ENCODE measurements around the gene CMSS1.

Gene CMSS1

DNA sequence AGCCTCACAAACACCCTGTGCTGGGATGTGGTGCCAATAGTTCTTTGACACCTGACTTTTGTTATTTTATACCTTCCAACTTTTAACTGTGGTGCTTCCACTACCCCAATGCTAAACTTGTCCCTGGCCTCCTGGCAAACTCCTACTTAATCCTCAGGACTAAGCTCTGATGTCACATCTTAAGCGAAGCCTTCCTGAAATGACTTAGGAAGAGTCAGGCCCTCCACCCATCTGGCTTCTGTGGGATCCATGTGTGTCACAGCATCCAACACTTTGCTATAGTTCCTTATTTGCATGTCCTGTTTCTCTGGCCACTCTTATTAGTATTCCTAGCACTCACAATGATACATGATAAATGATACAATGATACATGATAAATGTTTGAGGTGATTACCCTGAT lies 163.5 kb downstream of the CMSS1 start:
- H3K9me3 ChIP-seq (ENCODE audit: control insufficient read depth, low read length) = no peaks in the 10 kb centered on the region
- no peaks in the 10 kb centered on the region for H3K27me3 ChIP-seq (ENCODE audit: control insufficient read depth, insufficient read depth, low read length)
- H3K4me1 ChIP-seq (ENCODE audit: control insufficient read depth, insufficient read depth, low read length) = no peaks in the 10 kb centered on the region
- no peaks in the 10 kb centered on the region for H3K36me3 ChIP-seq (ENCODE audit: control insufficient read depth, insufficient read depth, low read length)
- no peak overlapping the region for H3K9ac ChIP-seq (ENCODE audit: low read length)
- H3K4me3 ChIP-seq (ENCODE audit: low read length) = no peak overlapping the region

DNA sequence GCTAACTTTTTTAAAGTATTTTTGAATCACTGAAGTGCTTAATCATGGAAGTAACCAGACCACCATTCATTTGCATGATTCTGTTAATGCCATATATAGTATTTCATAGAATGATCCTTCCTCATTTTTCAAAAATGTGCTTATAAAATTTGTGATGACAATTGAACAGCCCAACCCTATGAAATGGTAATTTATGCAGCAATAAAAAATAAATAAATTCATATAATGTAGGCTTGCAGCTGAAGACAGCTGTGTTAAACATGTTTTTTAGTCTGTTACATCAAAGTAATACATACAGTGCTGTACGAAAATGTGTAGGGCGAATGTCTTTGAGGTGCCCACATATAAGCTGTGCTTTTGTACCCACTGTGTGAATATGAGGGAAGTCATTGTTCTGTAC lies 165.0 kb downstream of the CMSS1 start:
- Histone ChIP-seq H3K4me1 (ENCODE audit: control insufficient read depth, insufficient read depth, low read length) (no peaks in the 10 kb centered on the region), H3K9me3 (ENCODE audit: control insufficient read depth, low read length) (no peaks in the 10 kb centered on the region), H3K4me3 (ENCODE audit: low read length) (no peak overlapping the region), H3K9ac (ENCODE audit: low read length) (no peak overlapping the region), H3K27me3 (ENCODE audit: control insufficient read depth, insufficient read depth, low read length) (no peaks in the 10 kb centered on the region), H3K36me3 (ENCODE audit: control insufficient read depth, insufficient read depth, low read length) (no peaks in the 10 kb centered on the region)

DNA sequence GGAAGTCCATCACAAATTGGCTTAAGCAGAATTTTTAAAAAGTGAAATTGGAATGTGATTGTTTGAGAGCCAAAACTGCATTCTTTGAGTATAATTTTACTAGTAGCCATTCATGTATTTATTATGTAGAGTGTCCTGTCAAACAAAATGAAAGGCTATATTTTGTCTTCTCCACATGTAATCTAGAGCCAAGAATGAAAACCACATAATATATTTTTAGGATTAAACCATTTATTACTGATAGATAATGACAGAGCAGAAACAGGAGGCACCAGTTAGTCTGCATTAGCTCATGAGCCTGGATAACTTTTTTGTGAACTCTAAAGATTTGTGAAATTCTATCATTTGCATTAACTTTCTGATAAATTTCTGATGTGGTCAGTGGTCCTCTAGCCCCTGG lies 166.5 kb downstream of the CMSS1 start:
- H3K27me3 ChIP-seq (ENCODE audit: control insufficient read depth, insufficient read depth, low read length) = no peaks in the 10 kb centered on the region
- H3K9ac ChIP-seq (ENCODE audit: low read length) = no peak overlapping the region
- no peaks in the 10 kb centered on the region for H3K4me1 ChIP-seq (ENCODE audit: control insufficient read depth, insufficient read depth, low read length)
- H3K36me3 ChIP-seq (ENCODE audit: control insufficient read depth, insufficient read depth, low read length) = no peaks in the 10 kb centered on the region
- H3K9me3 ChIP-seq (ENCODE audit: control insufficient read depth, low read length) = no peaks in the 10 kb centered on the region
- H3K4me3 ChIP-seq (ENCODE audit: low read length) = no peak overlapping the region

DNA sequence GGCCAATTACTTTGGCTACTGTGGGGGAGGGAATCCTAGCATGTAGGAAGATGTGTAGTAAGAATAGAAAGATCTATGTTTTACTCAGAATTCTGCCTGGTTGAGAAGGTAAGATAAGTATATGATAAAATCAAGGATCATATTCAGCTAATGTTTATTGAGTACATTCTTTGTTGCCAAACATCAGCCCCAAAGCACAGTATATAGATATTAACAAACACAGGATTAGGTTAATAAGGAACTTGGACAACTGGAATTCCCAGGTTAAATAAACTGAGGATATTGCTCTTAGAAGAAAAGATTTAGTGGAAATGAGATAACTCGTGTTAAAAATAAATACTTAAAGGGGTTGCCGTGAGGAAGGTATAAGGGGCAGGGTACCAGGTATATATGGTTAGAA lies 167.0 kb downstream of the CMSS1 start:
- no peak overlapping the region for H3K9ac ChIP-seq (ENCODE audit: low read length)
- no peaks in the 10 kb centered on the region for H3K9me3 ChIP-seq (ENCODE audit: control insufficient read depth, low read length)
- H3K27me3 ChIP-seq (ENCODE audit: control insufficient read depth, insufficient read depth, low read length) = no peaks in the 10 kb centered on the region
- no peaks in the 10 kb centered on the region for H3K36me3 ChIP-seq (ENCODE audit: control insufficient read depth, insufficient read depth, low read length)
- H3K4me1 ChIP-seq (ENCODE audit: control insufficient read depth, insufficient read depth, low read length) = no peaks in the 10 kb centered on the region
- no peak overlapping the region for H3K4me3 ChIP-seq (ENCODE audit: low read length)

DNA sequence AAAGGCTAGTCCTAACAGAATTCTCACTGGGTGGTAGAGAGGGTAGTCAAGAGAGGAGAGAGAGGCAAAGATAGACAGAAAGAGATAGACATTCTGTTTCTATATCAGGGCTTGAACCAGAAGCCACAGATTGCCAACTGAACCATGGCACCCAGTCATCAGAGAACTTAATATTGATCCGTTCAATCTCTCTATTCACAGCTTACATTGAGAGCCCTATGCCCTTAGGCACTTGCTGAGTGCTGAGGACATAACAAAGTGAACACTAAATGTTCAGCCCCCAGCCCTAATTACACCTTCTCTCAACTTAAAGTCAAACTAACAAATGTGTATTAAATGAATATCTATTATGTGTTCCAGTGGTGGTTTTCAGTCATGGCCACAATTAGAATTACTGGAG lies 172.5 kb downstream of the CMSS1 start:
- H3K4me1 ChIP-seq (ENCODE audit: control insufficient read depth, insufficient read depth, low read length) = no peaks in the 10 kb centered on the region
- H3K9me3 ChIP-seq (ENCODE audit: control insufficient read depth, low read length) = no peaks in the 10 kb centered on the region
- H3K27me3 ChIP-seq (ENCODE audit: control insufficient read depth, insufficient read depth, low read length) = no peaks in the 10 kb centered on the region
- H3K36me3 ChIP-seq (ENCODE audit: control insufficient read depth, insufficient read depth, low read length) = no peaks in the 10 kb centered on the region
- H3K4me3 ChIP-seq (ENCODE audit: low read length) = no peak overlapping the region
- H3K9ac ChIP-seq (ENCODE audit: low read length) = no peak overlapping the region

DNA sequence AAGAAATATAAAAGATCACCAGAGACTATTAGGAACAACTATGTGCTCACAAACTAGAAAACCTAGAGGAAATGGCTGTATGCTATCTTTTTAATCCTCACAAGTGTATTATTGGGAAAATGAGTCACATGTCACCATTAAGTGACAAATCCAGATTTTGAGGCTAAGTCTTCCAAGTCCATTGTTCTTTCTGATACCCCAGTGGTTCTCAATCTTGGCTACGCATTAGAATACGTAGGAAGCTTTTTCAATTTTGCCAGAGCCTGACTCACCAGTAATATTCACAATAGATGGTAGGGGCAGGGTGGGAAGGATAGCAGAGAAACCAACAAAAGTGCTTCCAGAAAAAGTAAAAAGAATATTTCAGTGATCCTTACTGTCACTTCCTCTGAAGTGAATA lies 179.6 kb downstream of the CMSS1 start:
- H3K9ac ChIP-seq (ENCODE audit: low read length) = no peak overlapping the region
- H3K4me3 ChIP-seq (ENCODE audit: low read length) = no peak overlapping the region
- H3K36me3 ChIP-seq (ENCODE audit: control insufficient read depth, insufficient read depth, low read length) = no peaks in the 10 kb centered on the region
- H3K27me3 ChIP-seq (ENCODE audit: control insufficient read depth, insufficient read depth, low read length) = no peaks in the 10 kb centered on the region
- H3K9me3 ChIP-seq (ENCODE audit: control insufficient read depth, low read length) = no peaks in the 10 kb centered on the region
- H3K4me1 ChIP-seq (ENCODE audit: control insufficient read depth, insufficient read depth, low read length) = peaks cover 4% of the 10 kb centered on the region

DNA sequence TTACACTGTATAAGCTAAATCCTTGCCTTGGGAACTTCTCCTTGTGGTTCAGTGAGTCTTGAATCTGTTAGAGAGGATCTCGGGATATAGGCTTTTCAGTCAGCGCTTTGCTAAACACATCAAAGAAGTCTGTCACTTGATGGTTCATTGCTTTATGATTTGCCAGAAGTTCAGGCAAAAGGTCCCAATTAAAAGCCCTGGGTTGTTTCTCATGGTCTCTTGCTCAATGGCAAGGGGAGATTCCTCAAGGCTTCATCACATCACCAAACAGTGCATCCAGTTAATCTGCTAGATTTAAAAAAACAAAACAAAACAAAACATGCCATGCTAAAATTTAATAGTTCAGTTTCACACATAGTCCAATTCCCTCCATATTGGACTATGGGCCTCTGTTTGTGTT lies 181.9 kb downstream of the CMSS1 start:
- H3K4me3 ChIP-seq (ENCODE audit: low read length) = no peak overlapping the region
- no peaks in the 10 kb centered on the region for H3K9me3 ChIP-seq (ENCODE audit: control insufficient read depth, low read length)
- no peaks in the 10 kb centered on the region for H3K27me3 ChIP-seq (ENCODE audit: control insufficient read depth, insufficient read depth, low read length)
- H3K36me3 ChIP-seq (ENCODE audit: control insufficient read depth, insufficient read depth, low read length) = no peaks in the 10 kb centered on the region
- peaks cover 19% of the 10 kb centered on the region for H3K4me1 ChIP-seq (ENCODE audit: control insufficient read depth, insufficient read depth, low read length)
- no peak overlapping the region for H3K9ac ChIP-seq (ENCODE audit: low read length)

DNA sequence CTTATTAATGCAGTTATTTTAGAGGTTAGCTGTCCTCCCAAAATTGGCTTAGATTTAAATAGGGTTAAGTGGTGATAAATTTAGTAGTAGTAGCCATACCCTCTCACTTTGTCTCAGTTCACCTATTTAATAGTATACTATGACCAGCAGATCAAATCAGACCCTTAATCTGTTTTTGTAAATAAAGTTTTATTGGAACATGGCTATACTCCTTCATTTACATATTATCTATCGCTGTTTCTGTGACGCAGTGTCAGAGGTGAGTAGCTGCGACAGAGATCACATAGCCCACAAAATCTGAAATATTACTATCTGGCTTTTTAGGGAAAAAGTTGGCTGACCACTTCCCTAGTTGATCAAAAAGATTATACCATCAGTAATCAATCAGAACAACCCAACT lies 183.4 kb downstream of the CMSS1 start:
- Histone ChIP-seq H3K27me3 (ENCODE audit: control insufficient read depth, insufficient read depth, low read length) (no peaks in the 10 kb centered on the region), H3K4me3 (ENCODE audit: low read length) (no peak overlapping the region), H3K4me1 (ENCODE audit: control insufficient read depth, insufficient read depth, low read length) (peaks cover 32% of the 10 kb centered on the region), H3K9me3 (ENCODE audit: control insufficient read depth, low read length) (no peaks in the 10 kb centered on the region), H3K9ac (ENCODE audit: low read length) (no peak overlapping the region), H3K36me3 (ENCODE audit: control insufficient read depth, insufficient read depth, low read length) (no peaks in the 10 kb centered on the region)

DNA sequence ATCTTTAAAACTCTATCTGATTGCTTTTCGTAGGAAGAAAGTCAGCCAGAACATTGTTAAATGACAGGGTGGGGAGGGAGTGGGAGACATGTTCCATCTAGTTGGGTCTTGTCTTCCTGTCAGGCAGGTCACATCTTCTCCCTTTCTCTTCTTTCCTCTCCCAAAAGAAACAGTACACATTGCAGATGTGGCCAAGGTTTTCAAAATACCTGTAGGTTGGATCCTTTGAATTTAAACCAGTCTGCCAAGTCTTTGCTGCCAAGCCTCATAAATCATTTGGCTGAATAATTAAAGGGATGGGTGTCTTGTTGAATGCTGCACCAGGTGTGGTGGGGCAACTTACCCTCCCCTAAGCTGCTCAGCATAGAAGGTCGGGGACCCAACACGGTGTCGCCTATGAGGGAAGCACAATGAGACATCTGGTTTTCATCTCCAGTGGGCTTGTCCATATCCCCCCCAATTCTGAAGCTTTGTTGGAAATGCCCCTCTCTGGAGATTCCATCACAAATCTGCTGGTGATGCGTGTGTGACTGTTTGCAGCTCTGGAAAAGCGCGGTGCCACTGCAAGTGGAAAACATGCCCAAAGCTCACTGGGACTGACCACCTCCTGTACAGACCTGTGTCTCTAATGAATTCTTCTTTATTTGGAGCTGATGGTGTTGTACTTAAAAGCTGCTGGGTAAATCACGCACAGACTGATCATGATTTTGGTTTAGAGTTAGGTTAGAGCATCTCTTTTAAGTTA lies 184.0 kb downstream of the CMSS1 start:
- Histone ChIP-seq H3K9ac (ENCODE audit: low read length) (no peak overlapping the region), H3K4me1 (ENCODE audit: control insufficient read depth, insufficient read depth, low read length) (peaks cover 36% of the 10 kb centered on the region), H3K36me3 (ENCODE audit: control insufficient read depth, insufficient read depth, low read length) (no peaks in the 10 kb centered on the region), H3K4me3 (ENCODE audit: low read length) (no peak overlapping the region), H3K9me3 (ENCODE audit: control insufficient read depth, low read length) (no peaks in the 10 kb centered on the region), H3K27me3 (ENCODE audit: control insufficient read depth, insufficient read depth, low read length) (no peaks in the 10 kb centered on the region)

DNA sequence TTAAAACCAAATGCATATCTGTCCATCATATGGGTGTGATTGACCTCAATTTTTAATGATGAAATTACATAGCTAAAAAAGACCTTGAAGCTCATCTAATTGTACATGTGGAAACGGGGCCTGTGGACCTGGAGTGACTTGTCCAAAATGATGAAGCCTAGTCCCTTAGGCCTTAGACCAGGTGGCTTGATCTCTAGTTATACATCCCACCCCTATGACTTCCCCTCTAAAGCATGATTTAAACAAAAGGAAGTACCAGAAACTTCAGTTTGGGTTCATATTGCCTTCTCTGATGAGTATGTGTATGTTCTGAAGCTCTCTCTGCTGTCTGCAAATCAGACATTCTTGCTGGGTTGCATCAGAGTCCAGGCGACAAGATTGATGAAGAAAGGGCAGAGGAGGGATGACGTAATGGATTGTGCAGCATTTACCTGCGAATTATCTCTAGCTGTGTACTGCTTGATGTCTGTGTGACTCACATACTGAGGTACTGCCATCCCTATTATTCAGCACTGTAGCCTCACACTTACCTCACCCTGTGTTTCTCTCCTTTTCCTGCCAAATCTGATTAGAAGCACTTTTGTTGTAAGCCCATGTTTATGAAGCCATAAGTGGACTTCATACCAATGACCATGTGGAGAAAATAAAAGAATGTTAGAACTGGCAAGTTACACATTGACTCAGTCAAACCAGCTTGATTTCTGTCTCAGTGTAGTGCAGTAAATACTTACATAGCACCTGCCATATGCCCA lies 185.1 kb downstream of the CMSS1 start:
- Histone ChIP-seq H3K9me3 (ENCODE audit: control insufficient read depth, low read length) (no peaks in the 10 kb centered on the region), H3K4me3 (ENCODE audit: low read length) (no peak overlapping the region), H3K36me3 (ENCODE audit: control insufficient read depth, insufficient read depth, low read length) (no peaks in the 10 kb centered on the region), H3K27me3 (ENCODE audit: control insufficient read depth, insufficient read depth, low read length) (no peaks in the 10 kb centered on the region), H3K9ac (ENCODE audit: low read length) (no peak overlapping the region), H3K4me1 (ENCODE audit: control insufficient read depth, insufficient read depth, low read length) (peaks cover 41% of the 10 kb centered on the region)

DNA sequence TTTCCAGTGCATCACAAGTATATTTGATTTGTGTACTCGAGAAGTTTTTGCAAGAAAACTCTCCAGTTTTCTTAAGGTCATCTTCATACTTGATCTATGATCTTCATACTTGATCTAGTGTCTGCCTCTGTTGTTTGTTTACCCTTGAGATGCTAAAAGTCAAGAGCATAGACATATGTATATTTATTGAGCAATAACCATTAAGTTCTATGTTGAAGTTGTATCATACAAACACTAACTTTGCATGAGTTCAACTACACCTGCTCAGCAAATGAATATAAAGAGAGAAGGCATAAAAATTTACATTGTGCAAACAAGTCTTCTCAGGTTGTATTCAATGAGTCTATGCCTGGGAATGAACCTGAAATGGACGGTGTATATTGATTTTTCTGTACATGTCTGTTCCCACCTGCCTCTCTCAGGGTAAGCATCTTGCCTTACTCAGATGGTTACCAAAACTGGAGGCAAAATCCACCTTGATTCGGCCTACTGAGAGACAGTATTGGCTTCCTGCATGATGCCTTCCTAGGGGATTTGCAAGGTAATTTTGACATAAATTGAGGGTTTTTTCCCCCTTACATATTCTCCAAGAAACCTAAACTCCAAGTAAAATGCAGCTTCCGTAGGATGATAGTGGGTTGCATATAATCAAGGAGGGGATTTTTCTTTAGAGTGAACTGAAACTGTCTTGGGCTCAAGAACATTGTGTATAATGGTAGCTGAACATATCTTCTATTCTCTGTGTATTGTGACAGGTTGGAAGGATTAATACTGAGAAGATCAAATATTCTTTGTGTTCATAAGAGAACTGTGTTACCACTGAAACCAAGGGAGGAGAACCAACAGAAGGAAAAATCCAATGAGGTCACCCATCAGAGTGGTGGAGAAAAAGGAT lies 186.2 kb downstream of the CMSS1 start:
- no peaks in the 10 kb centered on the region for H3K9me3 ChIP-seq (ENCODE audit: control insufficient read depth, low read length)
- peaks cover 47% of the 10 kb centered on the region for H3K4me1 ChIP-seq (ENCODE audit: control insufficient read depth, insufficient read depth, low read length)
- H3K36me3 ChIP-seq (ENCODE audit: control insufficient read depth, insufficient read depth, low read length) = no peaks in the 10 kb centered on the region

DNA sequence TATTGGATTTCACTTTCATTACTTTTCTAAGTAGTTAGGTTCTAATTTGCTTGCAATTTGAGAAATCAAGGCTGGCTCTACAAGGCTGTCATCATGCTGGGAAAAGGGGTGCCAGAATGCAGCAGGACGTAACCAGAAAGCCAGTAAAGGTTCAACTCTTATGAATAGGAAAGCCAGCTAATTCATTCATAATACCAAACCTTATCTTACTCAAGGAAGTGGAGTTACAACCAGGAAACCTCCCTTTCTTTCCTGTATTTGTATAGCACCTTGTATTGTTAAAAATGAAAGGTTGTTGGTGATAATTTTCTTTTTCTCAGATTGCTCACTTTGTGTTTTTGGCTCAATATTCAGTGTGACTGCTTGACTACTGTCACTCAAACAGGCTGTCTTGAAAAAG lies 187.3 kb downstream of the CMSS1 start:
- Histone ChIP-seq H3K9ac (ENCODE audit: low read length) (no peak overlapping the region), H3K27me3 (ENCODE audit: control insufficient read depth, insufficient read depth, low read length) (no peaks in the 10 kb centered on the region), H3K36me3 (ENCODE audit: control insufficient read depth, insufficient read depth, low read length) (no peaks in the 10 kb centered on the region), H3K9me3 (ENCODE audit: control insufficient read depth, low read length) (no peaks in the 10 kb centered on the region), H3K4me1 (ENCODE audit: control insufficient read depth, insufficient read depth, low read length) (peaks cover 54% of the 10 kb centered on the region), H3K4me3 (ENCODE audit: low read length) (no peak overlapping the region)

More for the DNA sequence above, 186.2 kb downstream of the CMSS1 start:
- Histone ChIP-seq H3K9ac (ENCODE audit: low read length) (no peak overlapping the region), H3K27me3 (ENCODE audit: control insufficient read depth, insufficient read depth, low read length) (no peaks in the 10 kb centered on the region), H3K4me3 (ENCODE audit: low read length) (no peak overlapping the region)
